H1 (cell line): ENCODE results near the gene TPST2. TPM values are rescaled to one million over a fixed set of nuclear protein-coding genes. Genes with fewer than 3 reads are reported as not detected.

Source experiments
- CTCF ChIA-PET: fragments of 300-600 bp; sonication (Branson Sonifier 250); formaldehyde crosslinking; loops from one replicate; lab custom pipeline; 2021; ENCODE audit not compliant: partially characterized antibody; lab: Charles Lee
- POLR2A ChIA-PET: fragments of 300-600 bp; sonication (Branson Sonifier 250); formaldehyde crosslinking; loops from one replicate; lab custom pipeline; 2021; ENCODE audit warnings: inconsistent platforms; ENCODE audit not compliant: partially characterized antibody; lab: Charles Lee
- DNase-seq, 2 experiments: peaks; one replicate each; pipeline versions ENCODE4 v3.0.0 to v3.0.0-alpha.2; 2010 to 2022; ENCODE audit warnings: low spot score in 2 of 2, low read depth in 1 of 2, mixed read lengths in 1 of 2
- FAIRE-seq: peaks from 2 replicates; lab custom pipeline; 2011; peaks lifted over from hg19 to GRCh38; lab: Jason Lieb, UNC
- H2AFZ ChIP-seq: 2 replicates; pipeline ENCODE4 v1.8.1; 2012; ENCODE audit warnings: low read length, inconsistent platforms
- H2AK5ac ChIP-seq: 2 replicates; pipeline ENCODE4 v1.6.1; 2013; ENCODE audit warnings: low read depth, low read length
- H2BK120ac ChIP-seq: replicated peaks from 2 replicates; pipeline ENCODE3; 2013; ENCODE audit warnings: low read depth, low read length, inconsistent platforms
- H2BK12ac ChIP-seq: 2 replicates; pipeline ENCODE4 v1.6.1; 2013; ENCODE audit warnings: low read depth, low read length
- H2BK15ac ChIP-seq: 2 replicates; pipeline ENCODE4 v1.6.1; 2013; ENCODE audit warnings: low read length
- H2BK20ac ChIP-seq: 2 replicates; pipeline ENCODE4 v1.6.1; 2013; ENCODE audit warnings: low read length
- H2BK5ac ChIP-seq: 2 replicates; pipeline ENCODE4 v1.6.1; 2013; ENCODE audit warnings: low read depth, low read length
- H3K14ac ChIP-seq: 2 replicates; pipeline ENCODE4 v1.6.1; 2013; ENCODE audit warnings: inconsistent platforms; ENCODE audit not compliant: insufficient read length
- H3K18ac ChIP-seq: 2 replicates; pipeline ENCODE4 v1.6.1; 2013; ENCODE audit warnings: low read length; ENCODE audit errors: extremely low read depth
- H3K23ac ChIP-seq: 2 replicates; pipeline ENCODE4 v1.6.1; 2013; ENCODE audit warnings: inconsistent platforms; ENCODE audit not compliant: insufficient read length
- H3K23me2 ChIP-seq: 2 replicates; pipeline ENCODE4 v1.6.1; 2013; ENCODE audit warnings: low read depth, low read length
- H3K27ac ChIP-seq: 2 replicates; pipeline ENCODE4 v1.6.1; 2011; ENCODE audit warnings: low read depth, low read length, inconsistent platforms
- H3K27me3 ChIP-seq, 4 experiments: replicated peaks in 1 of 4; 1 replicate in 1 of 4; 2 replicates in 3 of 4; pipeline versions ENCODE4 v1.6.1 to v1.8.1; 2011 to 2013; ENCODE audit warnings: low read length in 3 of 4, mild to moderate bottlenecking in 3 of 4, inconsistent platforms in 2 of 4, mixed read lengths in 2 of 4, moderate library complexity in 1 of 4; ENCODE audit not compliant: control insufficient read depth in 3 of 4, insufficient read depth in 3 of 4; ENCODE audit errors: extremely low read depth in 1 of 4
- H3K36me3 ChIP-seq, 4 experiments: 2 replicates each; pipeline versions ENCODE4 v1.6.1 to v1.8.1; 2011 to 2013; ENCODE audit warnings: mild to moderate bottlenecking in 4 of 4, low read length in 3 of 4, moderate library complexity in 2 of 4, control low read depth in 1 of 4, inconsistent platforms in 1 of 4; ENCODE audit not compliant: insufficient read depth in 4 of 4, control insufficient read depth in 2 of 4
- H3K4ac ChIP-seq: replicated peaks from 2 replicates; pipeline ENCODE3; 2013; ENCODE audit warnings: low read length, low read depth, mixed read lengths, inconsistent platforms; ENCODE audit not compliant: insufficient read length
- H3K4me1 ChIP-seq, 4 experiments: replicated peaks in 1 of 4; 1 replicate in 1 of 4; 2 replicates in 3 of 4; pipeline versions ENCODE4 v1.6.1 to v1.8.1; 2011 to 2013; ENCODE audit warnings: low read length in 3 of 4, inconsistent platforms in 2 of 4, mixed read lengths in 1 of 4; ENCODE audit not compliant: insufficient read depth in 4 of 4, control insufficient read depth in 3 of 4
- H3K4me2 ChIP-seq, 2 experiments: 2 replicates each; pipeline versions ENCODE4 v1.6.1 to v1.8.1; 2011 to 2013; ENCODE audit warnings: low read depth in 2 of 2, low read length in 2 of 2, control low read depth in 1 of 2, inconsistent platforms in 1 of 2, mild to moderate bottlenecking in 1 of 2; ENCODE audit not compliant: insufficient read depth in 1 of 2
- H3K4me3 ChIP-seq, 4 experiments: fragments of 200-600, 300-600 bp in 1 of 4; sonication (generic), shearing (Covaris generic), sonication (Bioruptor Twin) in 1 of 4; 2 replicates each; pipeline versions ENCODE4 v1.5.1 to v1.8.1; 2011 to 2016; ENCODE audit warnings: low read length in 4 of 4, low read depth in 3 of 4, control low read depth in 2 of 4, inconsistent platforms in 2 of 4, mild to moderate bottlenecking in 2 of 4, mixed read lengths in 1 of 4, moderate library complexity in 1 of 4; ENCODE audit not compliant: insufficient read depth in 2 of 4; ENCODE audit errors: extremely low read depth in 1 of 4
- H3K56ac ChIP-seq: replicated peaks from 2 replicates; pipeline ENCODE3; 2013; ENCODE audit warnings: low read depth, mild to moderate bottlenecking, mixed read lengths, low read length, inconsistent platforms; ENCODE audit not compliant: insufficient read length
- H3K79me1 ChIP-seq: 2 replicates; pipeline ENCODE4 v1.6.1; 2013; ENCODE audit warnings: low read depth, low read length, control low read depth
- H3K79me2 ChIP-seq, 2 experiments: 2 replicates each; pipeline versions ENCODE4 v1.6.1 to v1.8.1; 2012 to 2013; ENCODE audit warnings: low read length in 2 of 2, mild to moderate bottlenecking in 2 of 2, inconsistent platforms in 1 of 2; ENCODE audit not compliant: insufficient read depth in 2 of 2, control insufficient read depth in 1 of 2
- H3K9ac ChIP-seq, 4 experiments: replicated peaks in 1 of 4; 1 replicate in 1 of 4; 2 replicates in 3 of 4; pipeline versions ENCODE4 v1.6.1 to v1.8.1; 2011 to 2013; ENCODE audit warnings: low read depth in 3 of 4, low read length in 3 of 4, control low read depth in 2 of 4, mild to moderate bottlenecking in 2 of 4, moderate library complexity in 2 of 4, inconsistent platforms in 1 of 4; ENCODE audit errors: extremely low read depth in 1 of 4
- H3K9me3 ChIP-seq, 2 experiments: 2 replicates each; pipeline versions ENCODE4 v1.6.1 to v1.8.1; 2012 to 2013; ENCODE audit warnings: mild to moderate bottlenecking in 2 of 2, moderate library complexity in 2 of 2, control low read depth in 1 of 2, inconsistent platforms in 1 of 2, low read depth in 1 of 2, low read length in 1 of 2, mixed read lengths in 1 of 2; ENCODE audit not compliant: insufficient read depth in 2 of 2
- H4K20me1 ChIP-seq, 2 experiments: replicated peaks in 1 of 2; 2 replicates each; pipeline versions ENCODE3 to v1.8.1; 2011 to 2013; ENCODE audit warnings: inconsistent platforms in 2 of 2, low read length in 2 of 2, mild to moderate bottlenecking in 1 of 2; ENCODE audit not compliant: insufficient read depth in 2 of 2, control insufficient read depth in 1 of 2
- H4K5ac ChIP-seq: 2 replicates; pipeline ENCODE4 v1.6.1; 2013; ENCODE audit warnings: low read length, low read depth, mixed read lengths, inconsistent platforms; ENCODE audit not compliant: insufficient read length
- H4K8ac ChIP-seq: 2 replicates; pipeline ENCODE4 v1.8.0; 2013; ENCODE audit warnings: mild to moderate bottlenecking, moderate library complexity, low read length, inconsistent platforms; ENCODE audit not compliant: insufficient read depth; ENCODE audit errors: extremely low read depth
- H4K91ac ChIP-seq: replicated peaks from 2 replicates; pipeline ENCODE3; 2013; ENCODE audit warnings: low read length, mixed read lengths, inconsistent platforms; ENCODE audit not compliant: insufficient read length
- FOSL1 ChIP-seq: IDR thresholded peaks from 2 replicates; pipeline ENCODE4 v1.6.1; 2011; ENCODE audit warnings: mild to moderate bottlenecking, low read depth, low read length, moderate library complexity; ENCODE audit not compliant: insufficient read depth
- GTF2F1 ChIP-seq: IDR thresholded peaks from 2 replicates; pipeline ENCODE4 v1.6.1; 2012; ENCODE audit warnings: low read depth, low read length, improper control_type of control experiment, borderline replicate concordance
- NANOG ChIP-seq: IDR thresholded peaks from 2 replicates; pipeline ENCODE4 v1.6.1; 2011; ENCODE audit warnings: low read length, low read depth, mild to moderate bottlenecking, inconsistent platforms; ENCODE audit not compliant: insufficient read depth, poor library complexity, severe bottlenecking
- NRF1 ChIP-seq: IDR thresholded peaks from 2 replicates; pipeline ENCODE4 v1.6.1; 2011; ENCODE audit warnings: mild to moderate bottlenecking, low read depth, low read length, improper control_type of control experiment
- PHF8 ChIP-seq: fragments of 200-600 bp; sonication (generic); conservative IDR thresholded peaks from 2 replicates; pipeline ENCODE4 v1.7.1; 2012; ENCODE audit warnings: low read depth, mild to moderate bottlenecking, inconsistent platforms, low read length, moderate library complexity
- RAD21 ChIP-seq, 2 experiments: IDR thresholded peaks in 1 of 2; conservative IDR thresholded peaks in 1 of 2; 2 replicates each; pipeline ENCODE4 v1.6.1; 2011; ENCODE audit warnings: low read depth in 2 of 2, low read length in 2 of 2, improper control_type of control experiment in 1 of 2, inconsistent platforms in 1 of 2, mild to moderate bottlenecking in 1 of 2, moderate library complexity in 1 of 2
- SAP30 ChIP-seq: fragments of 300-600 bp; sonication (generic); IDR thresholded peaks from 2 replicates; pipeline ENCODE4 v1.7.1; 2012; ENCODE audit warnings: low read length, moderate library complexity, mild to moderate bottlenecking, inconsistent platforms; ENCODE audit not compliant: insufficient read depth, insufficient replicate concordance
- SIX5 ChIP-seq: IDR thresholded peaks from 2 replicates; pipeline ENCODE4 v1.6.1; 2011; ENCODE audit warnings: mild to moderate bottlenecking, low read depth, low read length
- SUZ12 ChIP-seq: fragments of 200-600 bp; sonication (generic); IDR thresholded peaks from 2 replicates; pipeline ENCODE4 v1.6.1; 2012; ENCODE audit warnings: mild to moderate bottlenecking, inconsistent platforms, low read length, moderate library complexity, mixed read lengths
- TEAD4 ChIP-seq: IDR thresholded peaks from 2 replicates; pipeline ENCODE4 v1.6.1; 2012; ENCODE audit warnings: low read depth, low read length, inconsistent platforms, mixed read lengths
- ZNF274 ChIP-seq: IDR thresholded peaks from 2 replicates; pipeline ENCODE4 v1.7.0; 2012; ENCODE audit warnings: low read length, borderline replicate concordance; ENCODE audit errors: extremely low read depth
- WGBS, 2 experiments: shearing (Covaris generic) in 1 of 2; methylation state at CpG; one replicate each; pipeline versions ENCODE4 v1.1.6 to v1.1.7; 2013 to 2015; ENCODE audit warnings: low lambda C conversion rate in 2 of 2, mixed read lengths in 2 of 2, inconsistent platforms in 1 of 2, low coverage in 1 of 2, missing lambda C conversion rate in 1 of 2; ENCODE audit not compliant: insufficient replicate concordance in 2 of 2, insufficient coverage in 1 of 2, insufficient read length in 1 of 2; ENCODE audit errors: extremely low coverage in 1 of 2, missing lambda C conversion rate in 1 of 2; 5-methylcytosine and 5-hydroxymethylcytosine counted together
- polyA plus RNA-seq, 7 experiments: library from polyadenylated mRNA; depleted of rRNA in 3 of 7; stranded (reverse) in 5 of 7; unstranded in 2 of 7; fragments of >200 nt in 5 of 7; fragments of 200-250 nt in 2 of 7; gene quantifications; 1 replicate in 5 of 7; 2 replicates in 1 of 7; 4 replicates in 1 of 7; pipeline versions ENCODE4 v1.2.1 to v1.2.3, GENCODE V29; 2011 to 2013; ENCODE audit warnings: missing spikeins in 2 of 7, mixed read lengths in 2 of 7
- total RNA-seq: library from RNA; stranded (reverse); fragmentation: NEBNext Ultra II Directional; extraction: Animal tissue kit (Norgen Biotek cat#: 25700); gene quantifications from 2 replicates; pipeline ENCODE4 v1.2.1, GENCODE V29; 2021
- TF ChIP-seq, protein P1 (sequence below): IDR thresholded peaks from 2 replicates; pipeline ENCODE4 v1.6.1; 2011; ENCODE audit warnings: low read length, improper control_type of control experiment

Gene TPST2
- total and polyA plus RNA-seq, 2 of the 8 experiments (the other 6 are each of a cell fraction or from before 2014, with no cell fraction given), result 58.8 to 143 TPM

DNA sequence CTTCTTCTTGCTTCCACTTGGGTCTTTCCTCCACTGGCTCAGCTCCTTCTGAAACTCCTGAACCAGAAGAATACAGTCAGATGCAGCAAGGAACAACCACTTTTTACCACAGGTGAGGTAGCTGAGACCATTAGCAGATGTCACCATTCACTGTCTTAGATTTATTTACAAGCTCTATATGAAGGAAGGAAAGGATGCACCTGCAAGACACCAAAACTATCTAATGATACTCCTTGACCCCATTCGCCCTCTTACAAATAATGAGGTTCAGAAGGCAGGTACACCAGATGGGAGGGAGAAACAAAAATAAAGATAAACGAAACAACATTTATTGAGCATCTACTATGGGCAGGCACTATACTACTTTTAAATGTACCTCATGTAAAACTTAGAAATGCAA lies 87.9 kb downstream of the TPST2 start:
- Histone ChIP-seq H3K9ac (no peak overlapping the region), H2BK15ac (no peak overlapping the region), H3K23ac (no peak overlapping the region), H3K36me3 (peaks cover 29 to 79% (median 67%) of the 10 kb centered on the region in 4 experiments), H4K91ac (no peak overlapping the region), H3K4me2 (no peak overlapping the region), H3K4ac (no peak overlapping the region), H4K8ac (no peak overlapping the region), H3K23me2 (no peaks in the 10 kb centered on the region), H3K27ac (no peak overlapping the region), H3K79me1 (no peaks in the 10 kb centered on the region), H2AK5ac (no peak overlapping the region), H3K79me2 (no peaks in the 10 kb centered on the region), H2BK20ac (no peak overlapping the region), H3K56ac (no peak overlapping the region), H2BK5ac (no peak overlapping the region), H2AFZ (no peak overlapping the region), H4K20me1 (peaks cover 0 to 4% of the 10 kb centered on the region in 2 experiments), H3K4me1 (peaks cover 0 to 4% (median 2%) of the 10 kb centered on the region in 4 experiments; a peak in 3 of 7 replicates), H3K27me3 (no peaks in the 10 kb centered on the region), H2BK120ac (no peak overlapping the region), H4K5ac (no peak overlapping the region), H3K18ac (no peak overlapping the region), H2BK12ac (no peak overlapping the region), H3K14ac (no peak overlapping the region), H3K4me3 (no peak overlapping the region), H3K9me3 (no peaks in the 10 kb centered on the region)
- ChIA-PET POLR2A (interaction anchor here (1.2 to 3.1 kb wide), 10 partner anchors 7 to 171 kb away, joined by 3 to 13 read pairs (median 5); partner anchors contain the start of genes HPS4 and SRRD), CTCF (interaction anchor here (0.7 to 4.5 kb wide), 19 partner anchors 11 to 247 kb away, joined by 3 to 38 read pairs (median 5); partner anchors contain the start of gene MIAT)
- WGBS, 2 experiments, result 100% methylated on average over 2 of the region's 2 CpGs; no CpG with 5 or more reads in 1 of the 2 experiments
- FAIRE-seq (no peak), DNase-seq (no peak)
- TF ChIP-seq NANOG (no peak), SAP30 (no peak), RAD21 (IDR thresholded peaks at IDR 0.05 in 1 of 2, conservative IDR thresholded peaks at IDR 0.05 in 1 of 2; ENCODE audit: low read depth in 2 of 2, low read length in 2 of 2) (no peak), TEAD4 (no peak), ZNF274 (no peak), GTF2F1 (no peak), SUZ12 (no peak), NRF1 (no peak), FOSL1 (no peak), PHF8 (no peak), SIX5 (no peak)
- TF ChIP-seq, protein P1, sequence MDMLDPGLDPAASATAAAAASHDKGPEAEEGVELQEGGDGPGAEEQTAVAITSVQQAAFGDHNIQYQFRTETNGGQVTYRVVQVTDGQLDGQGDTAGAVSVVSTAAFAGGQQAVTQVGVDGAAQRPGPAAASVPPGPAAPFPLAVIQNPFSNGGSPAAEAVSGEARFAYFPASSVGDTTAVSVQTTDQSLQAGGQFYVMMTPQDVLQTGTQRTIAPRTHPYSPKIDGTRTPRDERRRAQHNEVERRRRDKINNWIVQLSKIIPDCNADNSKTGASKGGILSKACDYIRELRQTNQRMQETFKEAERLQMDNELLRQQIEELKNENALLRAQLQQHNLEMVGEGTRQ, result no peak
